ENCODE measurements around the gene RAB40B. TPM values are rescaled to one million over a fixed set of nuclear protein-coding genes. Genes with fewer than 3 reads are reported as not detected.

The RAB40B gene
- total RNA-seq, 1 donor from 2014 or later: 17.0 TPM

DNA sequence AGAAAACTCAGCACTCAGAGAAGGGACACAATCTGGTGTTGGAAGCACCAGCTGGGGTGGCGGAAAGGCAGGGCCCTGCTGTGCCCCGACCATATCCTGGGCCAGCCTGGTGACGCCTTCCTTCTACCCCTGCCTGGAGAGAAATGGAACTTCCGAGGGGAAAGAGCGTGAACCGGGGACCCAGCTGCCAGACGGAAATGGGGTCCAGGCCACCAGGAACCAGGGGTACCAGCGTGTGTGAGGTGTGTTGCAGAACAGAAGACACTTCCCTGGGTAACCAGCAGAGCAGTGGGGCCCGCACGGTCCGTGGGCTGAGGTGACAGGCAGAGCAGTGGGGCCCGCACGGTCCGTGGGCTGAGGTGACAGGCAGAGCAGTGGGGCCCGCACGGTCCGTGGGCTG, 6.8 kb downstream of the RAB40B start:
- DNase-seq: no peak

DNA sequence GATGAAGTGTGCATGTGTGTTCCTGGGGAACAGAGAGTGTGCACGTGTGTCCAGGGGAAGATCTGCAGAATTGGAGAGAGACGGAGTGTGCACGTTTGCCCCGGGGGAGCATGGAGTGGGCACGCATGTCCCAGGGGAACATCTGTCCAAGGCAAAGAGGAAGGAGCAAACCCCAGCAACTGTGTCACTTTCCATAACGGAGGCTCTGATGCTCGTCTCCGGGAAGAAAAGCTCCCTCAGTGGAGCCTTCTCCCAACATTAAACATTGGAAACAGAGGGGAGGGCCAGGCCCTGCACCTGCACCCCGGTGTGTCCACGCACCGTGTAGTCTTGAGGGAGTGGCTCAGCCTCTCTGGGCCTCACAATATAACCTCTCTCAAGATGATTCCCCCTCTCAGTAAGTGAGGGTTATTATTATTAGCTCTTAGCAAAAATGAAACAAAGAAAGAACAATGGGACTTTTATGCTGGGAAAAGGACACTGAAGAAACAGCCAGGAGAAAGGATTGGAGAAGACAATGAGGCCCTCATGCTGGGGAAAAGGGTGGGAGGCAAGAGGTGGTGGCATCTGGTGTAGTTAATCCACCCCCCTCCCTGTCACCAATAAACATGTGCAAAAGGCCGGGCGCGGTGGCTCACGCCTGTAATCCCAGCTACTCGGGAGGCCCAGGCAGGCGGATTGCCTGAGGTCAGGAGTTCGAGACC, 7.6 kb downstream of the RAB40B start:
- peak; percentile 35 for DNase-seq

DNA sequence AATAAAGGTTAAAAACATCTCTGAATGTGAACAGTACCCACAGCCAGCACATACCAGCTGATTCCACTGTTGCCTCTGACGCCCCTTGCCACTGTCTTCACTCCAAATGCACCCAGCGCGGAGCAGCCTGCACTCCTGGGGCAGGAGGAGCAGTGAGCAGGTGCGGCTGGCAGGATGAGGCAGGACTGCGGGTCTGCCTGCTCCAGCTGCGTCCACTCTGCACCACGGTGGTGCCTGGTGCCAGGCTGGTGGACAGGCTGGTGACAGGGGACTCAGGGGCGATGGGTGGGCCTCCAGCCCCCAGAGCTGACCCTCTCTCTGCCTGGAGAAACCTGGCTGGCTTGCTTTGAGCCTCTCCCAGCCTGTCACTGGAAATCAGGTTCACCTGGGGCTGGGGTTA, 9.4 kb downstream of the RAB40B start:
- DNase-seq: no peak

DNA sequence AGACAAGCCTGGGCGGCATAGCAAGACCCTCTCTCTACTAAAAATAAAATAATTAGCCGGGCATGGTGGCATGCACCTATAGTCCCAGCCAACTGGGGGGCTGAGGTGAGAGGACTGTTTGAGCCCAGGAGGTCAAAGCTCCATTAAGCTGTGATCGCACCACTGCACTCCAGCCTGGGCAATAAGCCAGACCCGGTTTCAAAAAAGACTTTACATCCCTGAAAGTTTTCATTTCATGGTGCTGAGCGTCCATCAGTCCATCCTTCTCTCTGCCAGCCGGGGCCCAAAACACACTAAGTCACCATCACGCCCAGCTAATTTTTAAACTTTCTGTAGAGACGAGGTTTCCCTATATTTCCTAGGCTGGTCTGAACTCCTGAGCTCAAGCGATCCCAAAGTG, 10.6 kb downstream of the RAB40B start:
- no peak for DNase-seq

DNA sequence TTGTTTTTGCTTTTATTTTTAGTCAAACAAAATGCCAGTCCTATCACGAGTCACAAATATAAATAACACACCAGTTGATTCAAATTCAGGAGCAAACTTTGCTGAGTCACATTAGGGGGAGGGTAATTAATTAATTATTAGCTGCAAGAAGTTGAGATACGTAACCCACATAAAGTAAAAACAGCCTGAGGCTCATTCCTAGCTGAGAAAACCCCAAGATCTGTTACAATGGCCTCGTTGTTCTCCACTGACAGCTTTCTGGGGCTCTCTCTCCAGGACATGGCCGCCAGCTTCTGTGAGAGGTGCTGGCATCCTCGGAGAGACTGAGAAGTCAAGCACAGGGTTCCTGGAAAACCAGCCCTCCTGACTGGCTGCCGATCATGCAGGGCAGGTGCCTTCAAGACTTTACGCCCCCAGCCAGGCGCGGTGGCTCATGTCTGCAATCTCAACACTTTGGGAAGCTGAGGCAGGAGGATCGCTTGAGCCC, 11.1 kb downstream of the RAB40B start:
- DNase-seq: peak; percentile 26

DNA sequence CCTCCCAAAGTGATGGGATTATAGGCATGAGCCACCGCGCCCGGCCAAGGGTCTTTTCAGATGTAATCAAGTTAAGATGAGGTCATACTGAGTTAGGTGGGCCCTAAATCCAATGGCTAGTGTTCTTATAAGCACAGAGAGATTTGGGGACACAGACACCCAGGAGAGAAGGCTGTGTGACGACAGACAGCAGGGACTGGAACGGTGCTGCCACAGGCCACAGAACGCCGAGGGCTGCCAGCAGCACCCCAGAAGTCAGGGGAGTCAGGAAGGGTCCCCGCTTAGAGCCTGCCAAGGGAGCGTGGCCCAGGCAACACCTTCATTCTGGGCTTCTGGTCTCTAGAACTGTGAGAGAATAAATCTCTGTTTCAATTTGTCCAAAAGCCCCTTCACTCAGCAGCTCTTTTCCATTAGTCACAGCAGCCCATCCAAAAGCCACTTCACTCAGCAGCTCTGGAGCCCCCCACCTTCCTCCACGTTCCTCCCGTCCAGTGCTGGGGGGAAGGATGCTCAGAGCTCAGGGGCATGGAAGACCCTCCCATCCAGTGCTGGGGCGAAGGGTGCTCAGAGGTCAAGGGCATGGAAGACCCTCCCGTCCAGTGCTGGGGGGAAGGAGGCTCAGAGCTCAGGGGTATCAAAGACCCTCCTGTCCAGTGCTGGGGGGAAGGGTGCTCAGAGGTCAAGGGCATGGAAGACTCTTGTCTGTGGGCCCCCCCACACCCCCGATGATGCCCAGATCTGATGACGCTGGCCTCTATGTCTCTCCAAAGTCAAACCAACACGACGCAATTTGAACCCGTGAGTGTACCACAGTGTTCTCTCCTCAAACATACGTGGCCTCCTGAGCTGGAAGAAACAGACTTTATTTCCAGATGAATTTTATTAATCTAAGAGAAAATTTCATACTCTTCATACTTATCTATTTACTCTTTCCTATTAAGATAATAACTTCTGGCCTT, 11.9 kb downstream of the RAB40B start:
- no peak for DNase-seq

DNA sequence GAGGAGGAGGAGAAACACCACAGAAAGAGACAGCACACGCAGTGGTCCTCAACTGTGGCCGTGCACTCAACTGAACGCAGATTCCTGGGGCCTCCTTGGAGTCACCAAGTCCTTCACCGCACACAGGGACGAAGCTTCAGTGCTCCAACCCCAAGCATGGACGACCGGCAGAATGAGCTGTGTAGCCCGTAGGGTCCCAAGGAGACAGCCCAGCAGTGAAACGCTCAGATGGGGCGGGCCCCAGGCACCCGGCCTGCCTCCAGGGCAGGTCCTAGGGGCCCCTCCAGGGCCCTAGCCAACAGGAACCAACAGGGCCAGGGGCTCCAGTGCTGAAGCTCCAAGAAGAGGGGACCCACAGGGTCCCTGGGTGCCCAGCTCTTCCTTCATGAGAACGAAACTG, 13.2 kb downstream of the RAB40B start:
- DNase-seq: no peak

DNA sequence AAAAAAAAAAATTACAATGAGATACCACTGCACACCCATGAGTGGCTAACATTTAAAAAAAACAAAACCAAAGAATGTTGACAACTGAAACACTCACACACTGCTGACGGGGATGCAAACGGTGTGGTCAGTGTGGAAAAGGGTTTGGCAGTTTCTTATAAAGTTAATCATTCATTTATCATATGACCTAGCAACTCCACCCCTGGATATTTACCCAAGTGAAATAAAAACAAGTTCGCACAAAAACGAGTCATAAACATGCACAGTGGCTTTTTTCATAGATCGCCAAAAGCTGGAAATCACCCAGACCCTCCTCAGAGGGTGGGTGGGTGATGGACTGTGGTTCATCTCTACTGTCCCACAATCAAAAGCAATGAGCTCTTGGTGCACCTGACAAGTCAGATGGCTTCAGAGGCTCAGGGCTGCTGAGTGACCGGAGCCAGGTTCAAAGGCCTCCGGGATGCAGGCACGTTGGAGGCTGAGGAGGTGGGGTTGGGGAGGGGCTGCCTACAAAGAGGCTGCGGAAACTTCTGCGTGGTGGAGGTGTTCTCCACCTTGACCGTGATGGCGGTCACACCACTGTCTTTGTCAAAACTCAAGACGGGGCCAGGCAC, 14.2 kb downstream of the RAB40B start:
- DNase-seq: no peak

DNA sequence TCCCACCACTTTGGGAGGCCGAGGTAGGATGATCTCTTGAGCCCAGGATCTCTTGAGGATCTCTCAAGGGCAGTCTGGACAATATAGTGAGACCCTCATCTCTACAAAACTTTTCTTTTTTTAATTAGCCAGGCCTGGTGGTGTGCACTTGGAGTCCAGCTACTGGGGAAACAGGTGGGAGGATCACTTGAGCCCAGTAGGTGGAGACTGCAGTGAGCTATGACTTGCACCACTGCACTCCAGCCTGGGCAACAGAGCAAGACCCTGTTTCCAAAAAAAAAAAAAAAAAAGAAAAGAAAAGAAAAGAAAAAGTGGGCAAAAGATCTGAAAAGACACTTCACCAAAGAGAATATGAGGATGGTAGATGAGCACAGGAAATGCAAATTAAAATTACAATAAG, 15.0 kb downstream of the RAB40B start:
- DNase-seq: no peak

DNA sequence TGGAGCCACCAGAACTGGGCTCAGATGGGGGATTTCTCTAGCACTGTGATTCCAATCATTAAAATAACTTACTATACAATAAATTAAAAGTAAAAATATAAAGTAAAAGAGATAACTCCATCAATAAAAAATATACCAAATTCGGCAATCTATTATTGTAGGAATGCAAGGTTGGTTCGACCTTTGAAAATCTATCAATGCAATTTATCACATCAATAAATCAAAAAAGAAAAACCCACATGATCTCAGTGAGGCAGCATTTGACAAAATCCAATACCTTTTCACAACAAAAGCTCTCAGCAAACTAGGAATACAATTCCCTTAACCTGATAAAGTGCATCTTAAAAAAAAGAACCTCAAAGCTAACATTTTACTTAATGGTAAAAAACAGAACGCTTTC, 17.0 kb downstream of the RAB40B start:
- DNase-seq: no peak

DNA sequence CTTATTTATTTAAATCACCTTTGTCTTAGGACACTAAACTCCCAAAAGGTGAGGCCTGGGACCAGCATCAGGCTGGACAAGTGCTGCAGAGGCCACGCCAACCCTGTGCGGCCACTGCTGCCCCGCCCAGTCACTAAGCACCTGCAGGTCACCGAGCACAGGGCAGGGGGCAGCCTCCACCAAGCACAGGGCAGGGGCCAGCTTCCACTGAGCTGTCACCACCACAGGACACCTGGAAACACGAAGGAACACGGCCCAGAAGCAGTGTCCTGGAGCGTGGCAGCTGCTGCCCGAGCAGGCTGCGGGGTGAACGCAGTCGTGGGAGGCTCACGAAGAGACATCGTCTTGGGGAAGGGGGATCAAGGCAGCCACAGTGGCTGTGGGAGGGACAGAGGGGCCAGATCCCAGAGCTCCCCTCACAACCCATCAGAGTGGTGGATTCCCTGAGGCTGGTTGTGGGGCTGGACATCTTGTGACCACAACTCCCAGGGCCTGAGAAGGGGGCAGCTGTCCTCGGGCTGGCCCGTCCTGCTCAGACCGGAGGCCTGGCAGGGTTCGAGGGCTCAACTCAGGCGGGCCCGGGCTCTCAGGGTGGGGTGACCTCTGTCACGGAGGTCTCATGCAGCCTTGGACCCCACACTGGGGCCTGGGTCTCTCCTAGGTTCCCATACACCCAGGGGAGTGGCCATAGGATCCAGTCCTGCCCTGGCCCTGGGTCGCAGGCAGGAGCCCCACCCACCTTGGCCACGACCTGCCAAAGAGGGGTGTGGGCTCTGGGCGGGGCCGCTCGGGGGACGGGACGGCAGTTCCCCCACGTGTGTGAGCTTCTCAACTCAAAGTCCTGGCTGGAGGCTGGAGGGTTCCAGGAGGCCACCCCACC, 18.7 kb downstream of the RAB40B start:
- no peak for DNase-seq

DNA sequence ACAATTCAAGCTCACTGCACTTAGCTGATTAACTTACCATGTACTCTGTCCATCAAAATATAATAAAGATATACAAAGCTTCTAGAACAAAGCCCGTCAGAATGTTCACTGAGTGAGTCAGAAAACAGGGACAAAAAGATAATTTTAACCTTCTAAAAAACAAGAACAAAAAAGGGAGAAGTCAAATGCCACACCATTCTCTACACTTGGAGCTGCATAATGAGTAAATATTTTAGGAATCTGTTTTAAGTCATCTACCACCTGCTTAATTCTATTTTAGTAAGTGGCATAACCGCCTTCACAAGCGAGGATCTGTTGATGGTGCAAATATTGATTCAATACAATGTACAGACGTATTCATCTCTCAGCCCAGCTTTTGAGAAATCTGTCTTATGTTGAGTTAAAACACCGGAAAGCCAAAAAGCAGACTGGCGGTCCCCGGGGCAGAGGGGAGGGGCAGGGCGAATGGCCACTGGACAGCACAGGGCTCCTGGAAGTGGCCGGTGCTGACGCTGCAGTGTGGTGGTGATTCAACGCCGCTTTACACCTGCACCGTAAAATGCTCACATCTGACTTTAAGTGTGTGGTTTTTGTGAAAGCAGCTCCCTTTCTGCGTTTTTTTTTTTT, 20.1 kb downstream of the RAB40B start:
- DNase-seq: no peak

DNA sequence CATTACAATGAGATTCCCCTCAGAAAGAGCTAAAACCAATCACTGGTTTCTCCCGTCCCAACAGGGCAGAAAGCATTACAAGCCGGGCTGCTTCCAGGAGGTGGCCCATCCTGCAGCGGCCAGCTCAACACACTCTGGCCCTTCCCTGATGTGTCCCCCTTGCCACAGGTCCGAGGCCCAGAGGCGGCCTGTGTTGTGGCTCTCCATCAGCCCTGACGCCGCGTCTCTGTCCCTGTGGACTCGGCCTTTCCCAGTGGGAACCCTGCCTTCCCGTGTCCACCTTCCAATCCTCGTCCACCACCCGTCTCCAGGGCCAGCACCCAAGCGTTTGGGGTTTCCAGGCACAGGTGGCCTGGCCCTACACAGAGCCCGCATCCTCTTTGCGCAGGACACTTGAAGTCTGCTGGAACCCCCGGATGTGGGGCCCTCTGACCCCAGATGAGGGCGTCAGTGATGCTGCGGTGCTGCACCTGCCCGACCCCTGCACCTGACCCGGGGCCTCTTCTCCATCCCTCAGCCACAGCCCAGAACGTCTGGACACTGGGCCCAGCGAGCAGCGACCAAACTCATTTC, 21.1 kb downstream of the RAB40B start:
- DNase-seq: no peak

DNA sequence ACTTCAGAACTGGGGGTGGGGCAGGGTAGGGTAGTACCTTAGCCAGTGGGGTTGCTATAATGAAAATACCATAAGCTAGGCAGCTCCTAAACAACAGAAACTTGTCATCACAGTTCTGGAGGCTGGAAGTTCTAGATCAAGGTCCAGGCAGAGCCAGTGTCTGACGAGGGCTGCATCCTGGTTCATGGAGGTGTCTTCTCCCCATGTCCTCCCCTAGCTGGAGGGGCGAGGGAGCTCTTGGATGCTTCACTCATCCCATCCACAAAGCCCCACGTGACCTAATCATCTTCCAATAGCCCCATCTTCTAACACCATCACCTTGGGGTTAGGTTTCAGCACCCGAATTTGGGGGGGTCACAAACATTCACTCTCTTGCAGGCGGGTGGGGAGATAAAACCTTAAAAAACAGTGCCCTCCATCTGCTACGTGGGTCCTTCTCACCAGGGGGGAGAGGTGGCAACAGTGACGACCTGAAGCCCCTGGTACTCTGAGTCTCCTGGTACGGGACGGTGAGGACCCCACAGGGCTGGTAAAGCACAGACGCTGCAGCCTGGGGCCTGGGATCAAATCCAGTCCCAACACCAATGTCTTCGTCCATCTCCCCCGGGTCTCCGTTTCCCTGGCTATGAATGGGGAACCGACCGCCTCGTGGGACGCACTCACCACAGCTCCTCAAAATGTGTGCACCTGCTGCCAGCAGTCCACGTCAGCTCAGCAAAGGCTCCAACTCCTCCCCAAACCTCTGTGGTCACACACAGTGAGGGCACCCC, 22.8 kb downstream of the RAB40B start:
- DNase-seq: no peak

DNA sequence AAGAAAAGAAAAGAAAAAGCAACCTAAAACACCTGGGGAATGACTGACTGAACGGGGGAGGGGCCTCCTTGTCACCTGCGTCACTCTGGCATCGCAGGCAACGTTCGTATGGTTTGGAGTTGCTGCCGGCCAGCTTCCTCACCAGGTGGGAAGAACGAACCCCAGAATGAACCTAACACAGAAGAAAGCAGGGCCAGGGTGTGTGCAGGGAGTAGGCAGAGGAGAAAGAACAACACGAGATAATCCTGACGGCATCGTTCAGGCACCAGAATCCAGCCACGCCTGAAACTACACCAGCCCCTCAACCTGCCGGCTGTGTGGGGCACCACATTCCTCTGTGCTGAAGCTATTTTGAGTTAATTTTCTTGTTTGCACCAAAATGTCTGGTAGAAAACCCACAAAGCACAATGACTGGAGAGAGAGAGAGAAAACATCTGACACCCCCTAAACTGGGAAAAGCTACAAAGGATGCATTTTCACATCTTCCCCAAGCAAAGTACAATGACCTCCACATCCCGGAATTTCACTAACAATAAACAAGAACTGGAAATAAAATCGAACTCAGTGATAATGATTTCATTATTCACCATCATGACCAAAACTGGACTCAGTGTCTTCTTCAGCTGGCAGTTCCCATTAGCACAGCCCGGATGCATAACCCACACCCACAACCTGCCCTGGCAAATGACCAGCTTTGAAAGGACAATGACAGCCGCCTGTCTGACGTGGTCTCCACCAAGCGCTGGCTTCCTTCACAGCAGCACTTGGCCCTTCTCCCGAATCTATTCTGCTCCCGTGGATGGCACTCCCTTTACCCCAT, 23.6 kb downstream of the RAB40B start:
- peak; percentile 40 for DNase-seq

DNA sequence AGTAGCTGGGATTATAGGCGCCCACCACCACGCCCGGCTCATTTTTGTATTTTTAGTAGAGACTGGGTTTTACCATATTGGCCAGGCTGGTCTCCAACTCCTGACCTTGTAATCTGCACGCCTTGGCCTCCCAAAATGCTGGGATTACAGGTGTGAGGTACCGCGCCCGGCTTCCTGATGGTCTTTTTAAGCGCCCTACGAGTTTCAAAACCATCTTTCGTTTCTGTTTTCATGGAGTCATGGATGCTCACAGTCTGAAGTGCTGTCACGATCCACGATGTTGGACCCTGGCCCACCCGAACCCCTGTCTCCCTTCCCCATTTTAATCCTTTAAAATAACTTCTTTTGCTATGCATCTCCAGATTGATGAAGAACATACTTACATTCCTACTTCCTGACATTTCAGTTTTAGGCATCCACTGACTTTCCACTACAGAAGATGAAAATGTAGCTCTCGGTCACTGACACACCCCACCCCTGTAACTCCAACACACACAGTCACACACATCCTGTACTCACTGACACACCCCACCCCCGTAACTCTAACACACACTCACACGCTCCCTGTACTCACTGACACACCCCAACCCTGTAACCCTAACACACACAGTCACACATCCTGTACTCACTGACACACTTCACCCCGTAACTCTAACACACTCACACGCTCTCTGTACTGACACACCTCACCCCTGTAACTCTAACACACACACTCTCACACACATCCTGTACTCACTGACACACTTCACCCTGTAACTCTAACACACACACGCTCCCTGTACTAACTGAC, 27.6 kb downstream of the RAB40B start:
- no peak for DNase-seq

DNA sequence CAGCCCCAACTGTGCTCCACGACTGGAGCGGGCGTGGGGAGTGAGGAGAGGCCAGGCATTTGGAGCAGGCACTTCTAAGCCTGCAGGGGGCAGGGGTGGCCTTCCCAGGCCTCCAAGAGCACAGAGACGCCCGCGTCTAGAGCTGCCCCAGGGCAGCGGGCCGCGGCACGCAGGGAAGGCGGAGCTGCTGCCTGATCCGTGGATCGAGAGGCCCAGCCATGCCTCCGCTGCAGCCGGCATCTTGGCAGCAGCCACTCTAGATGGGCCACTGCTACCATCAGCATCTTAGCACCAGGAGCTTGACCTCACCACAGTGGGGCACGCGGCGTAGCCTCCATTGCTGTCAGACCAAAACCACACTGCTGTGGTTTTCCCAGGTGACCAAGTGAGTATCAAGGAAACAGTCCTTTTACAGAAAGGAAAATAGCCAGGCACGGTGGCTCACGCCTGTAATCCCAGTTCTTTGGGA, 29.8 kb downstream of the RAB40B start:
- peak; percentile 26 for DNase-seq

DNA sequence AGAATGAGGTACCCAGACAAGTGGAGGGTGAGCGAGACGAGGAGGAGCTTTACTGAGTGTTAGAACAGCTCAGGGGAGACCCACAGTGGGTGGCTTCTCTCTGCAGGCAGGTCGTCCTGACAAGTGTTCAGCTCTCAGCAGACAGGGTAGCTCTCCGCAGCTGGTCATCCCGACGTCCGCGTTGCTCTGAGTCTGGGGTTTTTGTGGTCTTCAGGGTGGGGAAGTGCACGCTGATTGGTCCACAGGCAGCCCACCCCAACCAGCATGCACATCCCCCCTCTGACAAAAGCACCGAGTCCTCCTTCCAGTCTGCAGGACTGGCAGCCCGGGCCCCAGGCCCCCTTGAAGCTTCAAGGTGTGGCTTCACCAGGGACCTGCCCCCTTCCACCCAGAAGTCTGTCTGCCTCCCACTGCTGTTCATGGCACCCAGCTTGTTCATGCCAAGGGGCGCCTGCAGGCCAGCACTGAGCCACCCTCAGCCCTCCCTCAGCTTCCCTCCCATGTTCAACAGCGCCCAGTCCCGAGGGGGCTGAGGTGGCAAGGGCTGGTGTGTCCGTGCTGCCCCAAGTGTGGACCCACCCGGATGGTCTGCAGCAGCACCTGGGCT, 30.4 kb downstream of the RAB40B start:
- DNase-seq: no peak

Measured in occipital lobe (tissue), 2 donors.